ENCODE data around the gene GAN. TPM values are rescaled to one million over a fixed set of nuclear protein-coding genes. Genes with fewer than 3 reads are reported as not detected.
A peak's percentile ranks its signal among the peaks of the same experiment; 100 is the strongest.

The GAN gene
- total and polyA plus RNA-seq, 9 of the 15 experiments (the other 6 are each of a cell fraction or from before 2014, with no cell fraction given), result 0.83 to 15.1 (median 5.2) TPM

DNA sequence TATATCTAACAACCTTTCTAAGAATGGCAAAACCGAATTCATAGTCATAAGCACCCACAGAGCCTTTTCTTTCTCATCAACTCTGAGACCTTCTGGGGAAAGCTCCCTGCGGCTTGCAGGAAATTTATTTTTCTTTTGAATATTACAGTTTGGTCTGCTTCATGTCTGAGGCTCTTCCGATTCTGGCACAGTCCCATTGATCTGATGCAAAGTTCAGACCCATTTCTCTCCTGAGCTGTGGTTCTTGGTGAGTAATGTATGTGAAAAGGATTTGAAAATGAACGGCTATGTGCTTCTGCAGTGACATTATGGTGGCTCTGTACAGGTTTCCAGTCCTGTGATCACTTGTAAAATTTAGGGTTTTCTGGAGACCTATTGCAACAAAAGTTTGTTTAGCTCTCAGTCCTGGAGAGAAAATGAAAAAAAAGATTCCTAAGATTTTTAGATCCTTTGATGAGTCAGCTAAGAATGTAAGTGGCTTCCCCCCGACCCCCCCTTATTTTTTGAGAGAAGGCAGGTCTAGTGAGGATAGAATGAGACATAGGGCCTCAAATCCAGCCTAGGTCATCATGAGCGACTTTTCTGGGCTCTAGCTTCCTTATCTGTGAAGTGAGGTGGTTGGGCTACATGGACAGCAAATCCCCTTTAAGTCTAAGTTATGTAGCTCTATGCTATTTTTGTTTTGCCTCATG lies 4.6 kb downstream of the GAN start (continued):
- TF ChIP-seq, protein P1, sequence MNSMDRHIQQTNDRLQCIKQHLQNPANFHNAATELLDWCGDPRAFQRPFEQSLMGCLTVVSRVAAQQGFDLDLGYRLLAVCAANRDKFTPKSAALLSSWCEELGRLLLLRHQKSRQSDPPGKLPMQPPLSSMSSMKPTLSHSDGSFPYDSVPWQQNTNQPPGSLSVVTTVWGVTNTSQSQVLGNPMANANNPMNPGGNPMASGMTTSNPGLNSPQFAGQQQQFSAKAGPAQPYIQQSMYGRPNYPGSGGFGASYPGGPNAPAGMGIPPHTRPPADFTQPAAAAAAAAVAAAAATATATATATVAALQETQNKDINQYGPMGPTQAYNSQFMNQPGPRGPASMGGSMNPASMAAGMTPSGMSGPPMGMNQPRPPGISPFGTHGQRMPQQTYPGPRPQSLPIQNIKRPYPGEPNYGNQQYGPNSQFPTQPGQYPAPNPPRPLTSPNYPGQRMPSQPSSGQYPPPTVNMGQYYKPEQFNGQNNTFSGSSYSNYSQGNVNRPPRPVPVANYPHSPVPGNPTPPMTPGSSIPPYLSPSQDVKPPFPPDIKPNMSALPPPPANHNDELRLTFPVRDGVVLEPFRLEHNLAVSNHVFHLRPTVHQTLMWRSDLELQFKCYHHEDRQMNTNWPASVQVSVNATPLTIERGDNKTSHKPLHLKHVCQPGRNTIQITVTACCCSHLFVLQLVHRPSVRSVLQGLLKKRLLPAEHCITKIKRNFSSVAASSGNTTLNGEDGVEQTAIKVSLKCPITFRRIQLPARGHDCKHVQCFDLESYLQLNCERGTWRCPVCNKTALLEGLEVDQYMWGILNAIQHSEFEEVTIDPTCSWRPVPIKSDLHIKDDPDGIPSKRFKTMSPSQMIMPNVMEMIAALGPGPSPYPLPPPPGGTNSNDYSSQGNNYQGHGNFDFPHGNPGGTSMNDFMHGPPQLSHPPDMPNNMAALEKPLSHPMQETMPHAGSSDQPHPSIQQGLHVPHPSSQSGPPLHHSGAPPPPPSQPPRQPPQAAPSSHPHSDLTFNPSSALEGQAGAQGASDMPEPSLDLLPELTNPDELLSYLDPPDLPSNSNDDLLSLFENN (IDR thresholded peaks at IDR 0.05; ENCODE audit: low read depth in 2 of 2, low read length in 2 of 2), result peak in 1 of 2 experiments; percentile 66; a peak in 2 of 4 replicates
- TF ChIP-seq ZC3H11A (IDR thresholded peaks at IDR 0.05; ENCODE audit: low read depth, low read length) (no peak), ZNF263 (CRISPR knock-in tag; IDR thresholded peaks at IDR 0.05; ENCODE audit: borderline replicate concordance) (no peak), RHOXF2B (CRISPR knock-in tag; conservative IDR thresholded peaks at IDR 0.05) (no peak), DACH1 (IDR thresholded peaks at IDR 0.05; ENCODE audit: partially characterized antibody) (no peak), FOXP1 (CRISPR knock-in tag; IDR thresholded peaks at IDR 0.05) (no peak), ZBED1 (IDR thresholded peaks at IDR 0.05) (no peak), ZNF507 (tag; conservative IDR thresholded peaks at IDR 0.05) (no peak), ZNF253 (CRISPR knock-in tag; conservative IDR thresholded peaks at IDR 0.05) (no peak)
- TF ChIP-seq, protein P2, sequence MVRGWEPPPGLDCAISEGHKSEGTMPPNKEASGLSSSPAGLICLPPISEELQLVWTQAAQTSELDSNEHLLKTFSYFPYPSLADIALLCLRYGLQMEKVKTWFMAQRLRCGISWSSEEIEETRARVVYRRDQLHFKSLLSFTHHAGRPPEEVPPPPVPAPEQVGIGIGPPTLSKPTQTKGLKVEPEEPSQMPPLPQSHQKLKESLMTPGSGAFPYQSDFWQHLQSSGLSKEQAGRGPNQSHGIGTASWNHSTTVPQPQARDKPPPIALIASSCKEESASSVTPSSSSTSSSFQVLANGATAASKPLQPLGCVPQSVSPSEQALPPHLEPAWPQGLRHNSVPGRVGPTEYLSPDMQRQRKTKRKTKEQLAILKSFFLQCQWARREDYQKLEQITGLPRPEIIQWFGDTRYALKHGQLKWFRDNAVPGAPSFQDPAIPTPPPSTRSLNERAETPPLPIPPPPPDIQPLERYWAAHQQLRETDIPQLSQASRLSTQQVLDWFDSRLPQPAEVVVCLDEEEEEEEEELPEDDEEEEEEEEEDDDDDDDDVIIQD (CRISPR knock-in tag; IDR thresholded peaks at IDR 0.05), result no peak
- TF ChIP-seq, protein P3, sequence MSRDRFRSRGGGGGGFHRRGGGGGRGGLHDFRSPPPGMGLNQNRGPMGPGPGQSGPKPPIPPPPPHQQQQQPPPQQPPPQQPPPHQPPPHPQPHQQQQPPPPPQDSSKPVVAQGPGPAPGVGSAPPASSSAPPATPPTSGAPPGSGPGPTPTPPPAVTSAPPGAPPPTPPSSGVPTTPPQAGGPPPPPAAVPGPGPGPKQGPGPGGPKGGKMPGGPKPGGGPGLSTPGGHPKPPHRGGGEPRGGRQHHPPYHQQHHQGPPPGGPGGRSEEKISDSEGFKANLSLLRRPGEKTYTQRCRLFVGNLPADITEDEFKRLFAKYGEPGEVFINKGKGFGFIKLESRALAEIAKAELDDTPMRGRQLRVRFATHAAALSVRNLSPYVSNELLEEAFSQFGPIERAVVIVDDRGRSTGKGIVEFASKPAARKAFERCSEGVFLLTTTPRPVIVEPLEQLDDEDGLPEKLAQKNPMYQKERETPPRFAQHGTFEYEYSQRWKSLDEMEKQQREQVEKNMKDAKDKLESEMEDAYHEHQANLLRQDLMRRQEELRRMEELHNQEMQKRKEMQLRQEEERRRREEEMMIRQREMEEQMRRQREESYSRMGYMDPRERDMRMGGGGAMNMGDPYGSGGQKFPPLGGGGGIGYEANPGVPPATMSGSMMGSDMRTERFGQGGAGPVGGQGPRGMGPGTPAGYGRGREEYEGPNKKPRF (IDR thresholded peaks at IDR 0.05; ENCODE audit: low read depth, low read length), result no peak
- TF ChIP-seq, protein P4, sequence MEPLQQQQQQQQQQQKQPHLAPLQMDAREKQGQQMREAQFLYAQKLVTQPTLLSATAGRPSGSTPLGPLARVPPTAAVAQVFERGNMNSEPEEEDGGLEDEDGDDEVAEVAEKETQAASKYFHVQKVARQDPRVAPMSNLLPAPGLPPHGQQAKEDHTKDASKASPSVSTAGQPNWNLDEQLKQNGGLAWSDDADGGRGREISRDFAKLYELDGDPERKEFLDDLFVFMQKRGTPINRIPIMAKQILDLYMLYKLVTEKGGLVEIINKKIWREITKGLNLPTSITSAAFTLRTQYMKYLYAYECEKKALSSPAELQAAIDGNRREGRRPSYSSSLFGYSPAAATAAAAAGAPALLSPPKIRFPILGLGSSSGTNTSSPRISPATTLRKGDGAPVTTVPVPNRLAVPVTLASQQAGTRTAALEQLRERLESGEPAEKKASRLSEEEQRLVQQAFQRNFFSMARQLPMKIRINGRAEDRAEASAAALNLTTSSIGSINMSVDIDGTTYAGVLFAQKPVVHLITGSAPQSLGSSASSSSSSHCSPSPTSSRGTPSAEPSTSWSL (CRISPR knock-in tag; IDR thresholded peaks at IDR 0.05; ENCODE audit: borderline replicate concordance), result no peak
